ENCODE measurements around the gene TRPM6.

GRCh38 chr9:74848153-74848525 lies 39.6 kb downstream of the TRPM6 start:
- TF ChIP-seq POLR2A (IDR thresholded peaks at IDR 0.05; ENCODE audit: low read depth, low read length) (no peak), TAF1 (IDR thresholded peaks at IDR 0.05; ENCODE audit: low read depth, low read length) (no peak)

All from GM12891 (cell line).